Uterus (tissue), 2 donors: ENCODE data around the gene GSK3B.

Source experiments
- POLR2A ChIP-seq, 2 donors: fragments of 450-650 bp; IDR thresholded peaks; one replicate each; pipeline ENCODE4 v1.6.1; 2016; ENCODE audit warnings: antibody characterized with exemption in 2 of 2, mild to moderate bottlenecking in 1 of 2, moderate library complexity in 1 of 2
- TF ChIP-seq, protein P1 (sequence below), 4 experiments: fragments of 200-600 bp in 2 of 4; fragments of 450-650 bp in 2 of 4; sonication (generic) in 2 of 4; IDR thresholded peaks; one replicate each; pipeline ENCODE4 v1.5.1; 2016 to 2019; ENCODE audit warnings: antibody characterized with exemption in 4 of 4, mild to moderate bottlenecking in 2 of 4, moderate library complexity in 1 of 4

DNA sequence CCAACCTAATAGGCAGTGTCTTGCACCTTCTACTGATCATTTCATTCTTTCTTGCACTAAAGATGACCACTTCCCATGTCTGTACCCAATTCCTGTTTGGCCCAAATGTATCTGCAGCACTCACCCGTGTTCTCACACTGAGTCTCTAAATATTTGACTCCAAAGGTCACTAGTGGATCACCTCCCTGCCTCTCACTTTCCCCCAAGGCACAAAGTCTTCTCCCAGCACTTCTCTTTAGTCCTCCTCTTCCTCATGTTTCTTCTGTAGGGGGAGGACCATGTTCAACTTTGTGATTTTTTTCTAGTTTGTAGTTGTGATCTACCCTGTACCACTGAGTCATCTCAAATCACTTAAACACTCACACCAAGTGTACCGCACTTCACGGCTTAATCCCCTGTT is 298.4 kb downstream of the GSK3B start:
- TF ChIP-seq, protein P1, sequence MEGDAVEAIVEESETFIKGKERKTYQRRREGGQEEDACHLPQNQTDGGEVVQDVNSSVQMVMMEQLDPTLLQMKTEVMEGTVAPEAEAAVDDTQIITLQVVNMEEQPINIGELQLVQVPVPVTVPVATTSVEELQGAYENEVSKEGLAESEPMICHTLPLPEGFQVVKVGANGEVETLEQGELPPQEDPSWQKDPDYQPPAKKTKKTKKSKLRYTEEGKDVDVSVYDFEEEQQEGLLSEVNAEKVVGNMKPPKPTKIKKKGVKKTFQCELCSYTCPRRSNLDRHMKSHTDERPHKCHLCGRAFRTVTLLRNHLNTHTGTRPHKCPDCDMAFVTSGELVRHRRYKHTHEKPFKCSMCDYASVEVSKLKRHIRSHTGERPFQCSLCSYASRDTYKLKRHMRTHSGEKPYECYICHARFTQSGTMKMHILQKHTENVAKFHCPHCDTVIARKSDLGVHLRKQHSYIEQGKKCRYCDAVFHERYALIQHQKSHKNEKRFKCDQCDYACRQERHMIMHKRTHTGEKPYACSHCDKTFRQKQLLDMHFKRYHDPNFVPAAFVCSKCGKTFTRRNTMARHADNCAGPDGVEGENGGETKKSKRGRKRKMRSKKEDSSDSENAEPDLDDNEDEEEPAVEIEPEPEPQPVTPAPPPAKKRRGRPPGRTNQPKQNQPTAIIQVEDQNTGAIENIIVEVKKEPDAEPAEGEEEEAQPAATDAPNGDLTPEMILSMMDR (IDR thresholded peaks at IDR 0.05) = no peak
- no peak for TF ChIP-seq POLR2A (IDR thresholded peaks at IDR 0.05)
